NCI-H345 treated with DMSO at 0.1 percent for 48 hours (cell line): ENCODE measurements around the gene ST6GALNAC1.
"Not testable (repeated sequence)": the region's sequence is repeated elsewhere in the genome, so short reads cannot be mapped to it uniquely, and the experiment has no call there.

Experiments
- DNase-seq: peaks from one replicate; lab custom pipeline; 2025; ENCODE audit not compliant: unreplicated experiment; lab: John Stamatoyannopoulos, UW

ST6GALNAC1 gene

GRCh38 chr17:76614064-76614759 is 29.3 kb downstream of the ST6GALNAC1 start:
- not testable (repeated sequence) for DNase-seq

- DNase-seq = no peak
Measured at GRCh38 chr17:76612977-76613851, 30.3 kb downstream of the ST6GALNAC1 start.

DNA sequence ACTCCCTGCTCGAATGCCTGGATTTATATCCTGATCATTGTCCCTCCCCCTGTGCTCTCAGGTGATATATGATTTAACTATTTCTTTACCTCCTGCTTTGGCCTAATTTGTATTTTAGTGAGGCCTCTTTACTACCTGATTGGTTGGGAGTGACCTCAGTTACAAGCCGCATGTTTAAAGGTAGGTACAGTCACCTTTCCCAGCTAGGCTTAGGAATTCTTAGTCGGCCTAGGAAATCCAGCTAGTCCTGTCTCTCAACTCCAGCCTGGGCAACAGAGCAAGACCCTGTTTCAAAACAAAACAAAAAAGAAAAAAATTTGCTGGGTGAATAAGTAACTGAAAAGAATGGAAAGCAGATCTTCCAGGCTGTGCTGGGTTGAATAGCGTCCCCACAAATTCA is 31.1 kb downstream of the ST6GALNAC1 start:
- no peak for DNase-seq

GRCh38 chr17:76611758-76612157 is 31.8 kb downstream of the ST6GALNAC1 start:
- no peak for DNase-seq

DNA sequence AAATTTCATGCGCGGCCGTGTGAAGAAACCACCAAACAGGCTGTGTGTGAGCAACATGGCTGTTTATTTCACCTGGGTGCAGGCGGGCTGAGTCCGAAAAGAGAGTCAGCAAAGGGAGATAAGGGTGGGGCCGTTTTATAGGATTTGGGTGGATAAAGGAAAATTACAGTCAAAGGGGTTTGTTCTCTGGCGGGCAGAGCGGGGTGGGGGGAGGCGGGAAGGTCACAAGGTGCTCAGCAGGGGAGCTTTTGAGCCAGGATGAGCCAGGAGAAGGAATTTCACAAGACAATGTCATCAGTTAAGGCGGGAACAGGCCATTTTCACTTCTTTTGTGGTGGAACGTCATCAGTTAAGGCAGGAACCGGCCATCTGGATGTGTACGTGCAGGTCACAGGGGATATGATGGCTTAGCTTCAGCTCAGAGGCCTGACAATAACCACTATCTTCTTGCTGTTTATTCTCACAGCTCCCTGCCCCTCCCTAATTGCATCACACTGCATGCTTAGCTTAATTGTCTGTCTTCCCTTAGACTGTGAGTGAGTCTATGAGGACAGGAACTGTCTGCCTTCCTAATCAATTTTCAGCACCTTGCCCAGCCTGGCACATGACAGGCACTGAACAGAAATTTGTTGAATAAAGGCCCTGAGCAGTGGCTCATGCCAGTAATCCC is 32.3 kb downstream of the ST6GALNAC1 start:
- DNase-seq = not testable (repeated sequence)

GRCh38 chr17:76606685-76607084 is 36.9 kb downstream of the ST6GALNAC1 start:
- not testable (repeated sequence) for DNase-seq

DNA sequence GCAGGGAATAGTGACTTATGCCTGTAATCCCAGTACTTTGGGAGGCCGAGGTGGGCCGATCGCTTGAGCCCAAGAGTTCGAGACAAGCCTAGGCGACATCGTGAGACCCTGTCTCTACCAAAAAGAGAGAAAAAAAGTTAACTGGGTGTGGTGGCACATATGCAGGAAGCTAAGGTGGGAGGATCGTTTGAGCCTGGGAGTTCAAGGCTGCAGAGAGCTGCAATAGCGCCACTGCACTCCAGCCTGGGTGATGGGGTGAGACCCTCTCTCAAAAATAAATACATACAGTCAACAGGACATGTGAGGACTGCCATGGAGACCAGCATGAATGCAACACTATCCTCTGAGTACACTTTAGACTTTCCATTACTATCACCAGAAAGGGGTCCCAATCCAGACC is 42.5 kb downstream of the ST6GALNAC1 start:
- DNase-seq = no peak

DNA sequence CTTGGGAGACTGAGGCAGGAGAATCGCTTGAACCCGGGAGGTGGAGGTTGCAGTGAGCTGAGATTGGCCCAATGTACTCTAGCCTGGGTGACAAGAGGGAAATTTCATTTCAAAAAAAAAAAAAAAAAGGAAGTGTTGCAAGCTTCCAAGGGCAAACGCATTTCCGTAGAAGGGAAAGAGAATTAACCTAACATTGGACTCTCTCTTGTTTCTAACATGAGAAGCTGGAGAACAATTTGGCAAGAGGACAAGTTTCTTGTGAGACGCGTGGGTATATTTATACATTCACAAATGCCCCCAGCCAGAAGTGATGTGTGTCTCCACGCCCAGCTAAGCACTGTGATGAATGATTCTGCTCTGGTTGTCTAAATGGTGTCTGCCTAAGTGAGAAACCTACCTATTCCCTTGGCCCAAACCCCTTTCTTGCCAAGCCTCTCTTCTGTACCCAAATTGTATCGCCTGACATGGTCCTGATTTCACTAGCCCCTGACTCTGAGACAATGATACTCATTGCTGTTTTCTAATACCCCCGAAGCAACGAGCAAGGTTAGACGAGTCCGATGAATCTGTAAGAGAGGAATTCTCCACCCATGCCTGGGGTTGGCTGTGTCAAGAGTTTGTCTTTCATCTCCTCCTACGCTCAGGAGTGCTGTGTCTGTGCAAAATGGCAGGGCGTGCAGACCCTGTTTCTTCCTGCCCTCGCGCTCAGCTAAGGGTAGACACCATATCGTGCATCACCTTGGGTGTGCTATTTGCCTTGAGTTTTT is 43.7 kb downstream of the ST6GALNAC1 start:
- no peak for DNase-seq

- peak; percentile 85 for DNase-seq
Measured at GRCh38 chr17:76598004-76598439, 45.5 kb downstream of the ST6GALNAC1 start.

GRCh38 chr17:76597156-76598003 is 46.2 kb downstream of the ST6GALNAC1 start:
- DNase-seq = peak; percentile 97

- DNase-seq = no peak
Measured at GRCh38 chr17:76594690-76595089, 48.9 kb downstream of the ST6GALNAC1 start.

- DNase-seq = no peak
Measured at GRCh38 chr17:76593959-76594358, 49.6 kb downstream of the ST6GALNAC1 start.

- DNase-seq = peak; percentile 57
Measured at GRCh38 chr17:76593384-76593826, 50.2 kb downstream of the ST6GALNAC1 start.

GRCh38 chr17:76588182-76588581 is 55.4 kb downstream of the ST6GALNAC1 start:
- DNase-seq = no peak

- peak; percentile 95 for DNase-seq
Measured at GRCh38 chr17:76586741-76587487, 56.6 kb downstream of the ST6GALNAC1 start.

DNA sequence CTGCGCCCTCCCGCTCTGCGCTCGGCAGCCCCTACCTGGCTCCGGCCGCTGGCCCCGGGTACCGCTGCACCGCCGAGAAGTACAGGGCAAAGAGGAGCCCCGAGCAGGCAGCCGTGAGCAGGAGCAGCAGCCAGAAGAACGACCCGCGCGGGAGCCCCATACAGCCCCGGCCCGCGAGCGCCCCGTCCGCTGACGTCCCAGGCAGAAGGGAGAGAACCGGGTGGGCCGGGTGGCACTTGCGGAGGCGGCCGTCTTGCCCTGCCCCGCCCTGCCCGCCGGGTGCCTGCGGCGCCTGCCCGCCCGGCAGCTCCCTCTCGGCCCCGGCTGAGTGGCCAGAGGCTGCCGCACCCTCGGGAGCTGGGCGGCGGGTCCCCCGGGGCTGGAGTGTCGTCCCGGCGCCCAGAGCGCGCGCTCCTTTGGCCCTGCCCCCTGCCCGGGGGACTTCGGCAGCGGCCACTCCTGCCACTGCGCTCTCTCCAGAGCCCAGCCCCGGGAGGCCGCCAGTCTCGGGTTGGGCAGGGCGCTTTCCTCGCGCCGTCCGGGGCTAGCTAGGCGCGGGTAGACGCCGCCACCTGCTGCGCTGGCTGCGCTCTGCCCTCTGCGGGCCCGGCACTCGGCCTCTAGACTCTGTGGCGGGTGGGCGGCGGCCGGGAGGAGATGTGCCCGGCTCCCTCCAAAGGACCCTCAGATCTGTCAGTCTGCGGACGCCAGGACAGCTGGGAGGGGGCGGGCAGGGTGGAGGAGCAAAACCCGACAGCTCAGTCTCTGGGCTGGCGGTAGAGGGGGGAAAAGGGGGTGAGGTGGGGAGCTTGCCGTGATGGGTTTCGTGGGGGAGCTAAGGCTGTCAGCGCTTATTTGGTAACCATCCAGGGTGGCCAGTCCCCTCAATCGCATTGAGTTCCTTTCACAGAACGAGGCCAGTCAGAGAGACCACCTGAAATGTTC is 57.6 kb downstream of the ST6GALNAC1 start, which contains the start of gene ST6GALNAC2:
TSS of gene ST6GALNAC2 (minus strand) at position 212 of the 945 bp plus-strand sequence. CDS start at position 160, 52 bp downstream.
- DNase-seq = peak; percentile 60

GRCh38 chr17:76585033-76585648 is 58.4 kb downstream of the ST6GALNAC1 start:
- DNase-seq = no peak
